Superior temporal gyrus (tissue), 1 donor: ENCODE results near the gene DHRS4.
A peak's percentile ranks its signal among the peaks of the same experiment; 100 is the strongest.
"Not testable (repeated sequence)": the region's sequence is repeated elsewhere in the genome, so short reads cannot be mapped to it uniquely, and the experiment has no call there.

Source experiments
- DNase-seq: peaks from one replicate; pipeline ENCODE4 v3.0.0-alpha.2; 2016; ENCODE audit errors: extremely low spot score

The DHRS4 gene

GRCh38 chr14:23939607-23940326, 13.8 kb upstream of the DHRS4 start:
- DNase-seq: no peak

GRCh38 chr14:23941230-23941629, 12.3 kb upstream of the DHRS4 start:
- DNase-seq: no peak

GRCh38 chr14:23941669-23942068, 11.9 kb upstream of the DHRS4 start:
- no peak for DNase-seq

GRCh38 chr14:23942587-23942986, 11.0 kb upstream of the DHRS4 start:
- DNase-seq: no peak

GRCh38 chr14:23949069-23949468, 4.5 kb upstream of the DHRS4 start:
- not testable (repeated sequence) for DNase-seq

- no peak for DNase-seq
Measured at GRCh38 chr14:23950411-23951135, 3.0 kb upstream of the DHRS4 start.

- not testable (repeated sequence) for DNase-seq
Measured at GRCh38 chr14:23951136-23951466, 2.5 kb upstream of the DHRS4 start.

- DNase-seq: peak; percentile 28
Measured at GRCh38 chr14:23951590-23952201, 1.9 kb upstream of the DHRS4 start.

GRCh38 chr14:23953116-23953463, 480 bp upstream of the DHRS4 start:
- DNase-seq: not testable (repeated sequence)

- DNase-seq: not testable (repeated sequence)
Measured at GRCh38 chr14:23954279-23954614, 677 bp downstream of the DHRS4 start.

GRCh38 chr14:23954965-23955364, 1.4 kb downstream of the DHRS4 start:
- DNase-seq: not testable (repeated sequence)

GRCh38 chr14:23955811-23956210, 2.2 kb downstream of the DHRS4 start:
- DNase-seq: not testable (repeated sequence)

- not testable (repeated sequence) for DNase-seq
Measured at GRCh38 chr14:23957913-23958569, 4.5 kb downstream of the DHRS4 start.

- not testable (repeated sequence) for DNase-seq
Measured at GRCh38 chr14:23960899-23961298, 7.3 kb downstream of the DHRS4 start.

- DNase-seq: not testable (repeated sequence)
Measured at GRCh38 chr14:23961704-23962103, 8.1 kb downstream of the DHRS4 start.

GRCh38 chr14:23969130-23969480, 15.5 kb downstream of the DHRS4 start:
- DNase-seq: not testable (repeated sequence)

GRCh38 chr14:23969481-23970282, 16.1 kb downstream of the DHRS4 start:
- not testable (repeated sequence) for DNase-seq

GRCh38 chr14:23970283-23970659, 16.7 kb downstream of the DHRS4 start:
- DNase-seq: not testable (repeated sequence)

- DNase-seq: not testable (repeated sequence)
Measured at GRCh38 chr14:23973178-23973577, 19.6 kb downstream of the DHRS4 start.

- DNase-seq: not testable (repeated sequence)
Measured at GRCh38 chr14:23974041-23974440, 20.5 kb downstream of the DHRS4 start.

GRCh38 chr14:23977208-23977607, 23.6 kb downstream of the DHRS4 start:
- not testable (repeated sequence) for DNase-seq
